HFF-Myc (cell line): ENCODE measurements around the gene ADD2.

Experiments
- DNase-seq: peaks from one replicate; pipeline ENCODE4 v3.0.0-alpha.2; 2011; ENCODE audit warnings: low read depth; ENCODE audit errors: extremely low read depth
- H3K4me3 ChIP-seq: replicated peaks from 2 replicates; pipeline ENCODE4 v1.5.1; 2011; ENCODE audit warnings: low read depth, mild to moderate bottlenecking, control low read depth, low read length
- TF ChIP-seq, protein P1 (sequence below): IDR thresholded peaks from 2 replicates; pipeline ENCODE4 v1.5.1; 2012; ENCODE audit warnings: mild to moderate bottlenecking, low read depth, low read length, control low read depth; ENCODE audit errors: missing control alignments

The ADD2 gene

DNA sequence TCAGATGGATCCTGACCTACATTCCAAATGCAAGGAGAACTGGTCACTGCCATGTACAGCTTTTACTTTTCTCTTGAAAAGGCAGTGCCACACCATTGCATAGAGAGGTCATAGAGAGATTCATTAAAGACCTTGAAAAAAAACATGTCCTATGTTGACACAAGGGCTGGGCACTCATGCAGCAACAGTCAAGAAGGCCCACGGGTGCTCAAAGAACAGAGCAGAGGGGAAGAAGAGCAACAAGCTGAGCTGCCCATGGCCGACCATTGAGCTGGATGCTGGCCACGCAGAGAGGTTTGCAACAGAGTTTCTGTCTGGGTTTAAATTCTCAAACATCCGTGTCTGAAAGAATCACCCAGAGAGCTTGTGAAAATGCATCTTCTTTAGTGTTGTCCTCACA is 99.1 kb downstream of the ADD2 start:
- TF ChIP-seq, protein P1, sequence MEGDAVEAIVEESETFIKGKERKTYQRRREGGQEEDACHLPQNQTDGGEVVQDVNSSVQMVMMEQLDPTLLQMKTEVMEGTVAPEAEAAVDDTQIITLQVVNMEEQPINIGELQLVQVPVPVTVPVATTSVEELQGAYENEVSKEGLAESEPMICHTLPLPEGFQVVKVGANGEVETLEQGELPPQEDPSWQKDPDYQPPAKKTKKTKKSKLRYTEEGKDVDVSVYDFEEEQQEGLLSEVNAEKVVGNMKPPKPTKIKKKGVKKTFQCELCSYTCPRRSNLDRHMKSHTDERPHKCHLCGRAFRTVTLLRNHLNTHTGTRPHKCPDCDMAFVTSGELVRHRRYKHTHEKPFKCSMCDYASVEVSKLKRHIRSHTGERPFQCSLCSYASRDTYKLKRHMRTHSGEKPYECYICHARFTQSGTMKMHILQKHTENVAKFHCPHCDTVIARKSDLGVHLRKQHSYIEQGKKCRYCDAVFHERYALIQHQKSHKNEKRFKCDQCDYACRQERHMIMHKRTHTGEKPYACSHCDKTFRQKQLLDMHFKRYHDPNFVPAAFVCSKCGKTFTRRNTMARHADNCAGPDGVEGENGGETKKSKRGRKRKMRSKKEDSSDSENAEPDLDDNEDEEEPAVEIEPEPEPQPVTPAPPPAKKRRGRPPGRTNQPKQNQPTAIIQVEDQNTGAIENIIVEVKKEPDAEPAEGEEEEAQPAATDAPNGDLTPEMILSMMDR: no peak
- H3K4me3 ChIP-seq: no peak overlapping the region
- DNase-seq: no peak

DNA sequence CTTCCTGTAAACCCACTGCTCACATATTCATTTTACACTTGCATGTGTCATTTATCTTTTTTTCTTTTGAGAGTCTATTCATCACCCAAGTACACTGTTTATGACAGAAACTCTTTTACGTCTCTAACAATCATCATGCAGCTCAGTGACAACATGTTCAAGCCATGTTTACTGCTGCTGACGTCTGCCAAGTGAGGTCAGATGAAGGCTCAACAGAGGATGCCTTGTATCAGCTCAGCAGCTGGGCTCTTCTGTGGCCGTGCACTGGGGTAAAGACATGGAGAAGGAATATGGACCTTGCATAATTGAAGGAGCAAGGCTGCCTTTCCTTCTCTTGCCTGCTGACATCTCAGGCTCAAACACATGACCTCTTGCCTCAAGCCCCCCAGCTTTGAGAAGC is 99.6 kb downstream of the ADD2 start:
- TF ChIP-seq, protein P1: no peak
- DNase-seq: no peak
- no peak overlapping the region for H3K4me3 ChIP-seq

DNA sequence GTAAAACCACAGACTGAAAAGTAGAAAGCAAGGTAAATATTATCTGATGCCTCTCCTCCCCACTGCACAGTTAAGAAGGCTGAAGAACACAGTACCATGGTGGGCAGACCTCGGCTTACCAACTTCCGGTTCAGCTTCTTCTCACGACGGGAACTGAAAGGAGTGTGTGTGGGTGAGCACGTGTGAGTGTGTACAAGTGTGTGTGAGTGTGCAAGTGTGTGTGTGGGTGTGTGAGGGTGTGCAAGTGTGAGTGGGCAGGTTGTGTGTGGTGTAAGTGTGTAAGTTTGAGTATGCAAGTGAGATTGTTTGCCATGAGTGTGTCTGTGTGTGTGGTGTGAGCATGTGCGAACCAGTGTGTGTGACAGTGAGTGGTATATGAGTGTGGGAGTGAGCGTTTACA is 103.5 kb downstream of the ADD2 start:
- DNase-seq: no peak
- TF ChIP-seq, protein P1: no peak
- no peak overlapping the region for H3K4me3 ChIP-seq

DNA sequence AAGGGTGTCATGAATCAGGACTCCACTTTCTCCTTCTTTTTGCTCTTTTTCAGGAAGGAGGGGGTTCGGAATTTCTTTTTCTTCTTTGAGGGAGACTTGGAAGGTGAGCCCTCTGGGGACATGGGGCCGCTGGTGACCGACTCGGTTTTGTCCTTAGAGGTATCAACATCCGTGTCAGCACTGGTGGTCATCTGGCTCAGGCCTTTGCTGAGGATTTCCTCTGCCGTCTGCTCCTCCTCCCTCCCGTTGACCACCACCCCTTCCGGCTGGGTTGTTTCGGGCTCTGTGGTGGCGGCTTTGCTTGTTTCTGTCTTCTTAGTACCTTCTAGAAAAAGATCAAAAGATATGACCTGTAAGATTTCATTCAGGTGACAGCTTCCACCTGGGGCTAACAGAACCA is 104.6 kb downstream of the ADD2 start:
- no peak for DNase-seq
- TF ChIP-seq, protein P1: no peak
- no peak overlapping the region for H3K4me3 ChIP-seq

DNA sequence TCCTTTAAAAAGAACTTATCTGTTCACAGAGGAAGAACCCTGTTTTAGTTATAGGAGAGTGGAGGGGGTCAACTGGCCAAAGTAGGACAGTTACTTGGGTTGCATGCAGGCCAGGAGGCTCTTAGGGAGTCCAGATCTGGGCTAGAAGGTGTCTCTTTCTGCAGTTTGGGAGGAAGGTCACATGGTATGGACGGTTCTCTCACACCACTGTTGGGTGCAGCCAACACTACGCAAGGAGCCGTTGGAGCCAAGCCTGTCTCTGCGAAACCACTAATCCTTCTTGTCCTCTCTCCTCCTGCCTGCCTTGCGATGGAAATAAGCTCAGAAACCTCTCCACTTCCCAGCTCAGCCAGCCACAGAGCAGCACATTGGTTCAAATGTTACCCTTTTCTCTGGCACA is 108.4 kb downstream of the ADD2 start:
- TF ChIP-seq, protein P1: no peak
- no peak for DNase-seq
- H3K4me3 ChIP-seq: no peak overlapping the region

DNA sequence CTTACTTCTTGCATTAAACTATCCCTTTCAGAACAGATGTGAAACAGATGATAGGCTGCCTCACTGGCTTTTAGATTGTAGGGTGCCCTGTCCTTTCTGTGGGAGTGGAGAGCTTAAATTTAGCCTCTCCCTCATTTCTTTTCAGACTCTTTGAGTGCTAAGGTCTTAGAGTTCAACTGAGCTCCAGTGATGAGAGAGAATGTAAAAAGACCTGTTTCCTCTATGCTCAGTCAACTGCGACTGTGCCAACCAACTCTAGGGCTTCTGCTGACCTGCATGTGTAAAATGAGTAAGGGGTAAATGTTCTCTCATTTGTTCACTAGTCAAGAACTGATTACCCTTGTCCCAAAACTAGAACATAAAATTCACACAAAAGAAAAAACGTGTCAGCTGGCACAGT is 109.5 kb downstream of the ADD2 start:
- no peak overlapping the region for H3K4me3 ChIP-seq
- DNase-seq: no peak
- TF ChIP-seq, protein P1: no peak

DNA sequence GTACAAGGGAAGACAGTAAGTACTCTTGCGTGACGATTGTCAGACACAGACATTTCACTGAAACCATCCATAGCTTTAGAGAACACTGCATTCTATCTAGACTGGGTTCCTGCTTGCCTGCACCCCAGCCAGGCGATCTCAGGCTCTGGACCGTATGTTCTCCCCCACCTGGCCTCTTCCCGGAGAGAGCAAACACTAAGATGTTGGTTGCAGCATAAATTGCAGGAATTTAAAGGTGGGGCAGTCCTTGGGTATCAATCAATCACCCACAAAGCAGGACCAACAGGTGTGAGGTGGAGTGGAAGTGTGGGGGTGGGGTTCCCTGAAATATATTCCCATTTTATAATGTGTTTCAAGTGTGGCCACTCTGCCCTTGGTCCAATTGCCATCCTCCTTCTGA is 110.8 kb downstream of the ADD2 start:
- TF ChIP-seq, protein P1: no peak
- no peak for DNase-seq
- no peak overlapping the region for H3K4me3 ChIP-seq
